Activated CD8-positive, alpha-beta memory T cell treated with anti-CD3 and anti-CD28 coated beads, Interleukin-2, amount 50 U/mL, for 1 hour (primary cell): ENCODE results near the gene KIT.
"Not testable (repeated sequence)": the region's sequence is repeated elsewhere in the genome, so short reads cannot be mapped to it uniquely, and the experiment has no call there.

Experiments
- DNase-seq: peaks from one replicate; pipeline ENCODE4 v3.0.0-alpha.2; 2020; ENCODE audit errors: extremely low read depth

Gene KIT

DNA sequence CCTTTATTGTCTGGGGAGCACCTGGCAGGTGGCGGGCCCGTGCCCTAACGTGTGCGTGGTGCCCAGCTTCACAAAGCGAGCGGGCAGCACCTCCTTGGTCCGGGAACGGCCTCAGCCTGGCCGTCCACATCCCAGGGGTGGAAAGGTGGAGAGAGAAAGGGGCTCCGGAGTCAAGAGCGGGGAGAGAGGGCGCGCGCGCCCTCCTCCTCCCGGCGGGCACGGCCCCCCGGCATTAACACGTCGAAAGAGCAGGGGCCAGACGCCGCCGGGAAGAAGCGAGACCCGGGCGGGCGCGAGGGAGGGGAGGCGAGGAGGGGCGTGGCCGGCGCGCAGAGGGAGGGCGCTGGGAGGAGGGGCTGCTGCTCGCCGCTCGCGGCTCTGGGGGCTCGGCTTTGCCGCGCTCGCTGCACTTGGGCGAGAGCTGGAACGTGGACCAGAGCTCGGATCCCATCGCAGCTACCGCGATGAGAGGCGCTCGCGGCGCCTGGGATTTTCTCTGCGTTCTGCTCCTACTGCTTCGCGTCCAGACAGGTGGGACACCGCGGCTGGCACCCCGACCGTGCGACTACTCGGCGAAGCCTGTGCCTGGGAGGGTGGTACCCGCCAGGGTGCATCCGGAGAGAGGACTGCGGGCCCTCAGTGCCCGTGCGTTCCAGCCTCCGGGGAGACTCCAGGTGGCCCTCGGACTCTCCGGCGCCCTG lies at the start of gene KIT:
Gene KIT (plus strand): TSS at position 407 of the 701 bp plus-strand sequence. CDS start 58 bp downstream, at position 465.
- no peak for DNase-seq

- DNase-seq, result no peak
Measured at GRCh38 chr4:54609310-54609709, 48.4 kb upstream of the KIT start.

DNA sequence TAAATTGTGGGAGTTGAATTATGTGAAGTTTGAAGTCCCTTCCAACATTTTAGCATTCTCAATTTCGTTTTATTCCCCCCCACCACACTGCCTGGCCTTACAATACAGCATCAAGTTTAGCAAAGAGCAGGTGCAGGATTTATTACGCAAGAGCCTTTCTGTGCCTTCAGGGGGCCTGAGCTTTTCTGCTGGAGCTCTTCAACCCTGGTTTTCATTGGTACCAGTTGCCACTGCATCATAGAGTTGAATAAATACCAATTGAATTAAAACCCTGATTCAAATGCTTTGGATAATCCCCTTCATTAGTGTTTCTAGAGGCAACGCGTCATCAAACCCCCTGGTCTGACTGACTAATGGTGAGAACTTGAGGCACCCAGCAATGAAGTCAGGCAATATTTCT lies 43.6 kb upstream of the KIT start:
- no peak for DNase-seq

- DNase-seq, result no peak
Measured at GRCh38 chr4:54620773-54621172, 37.0 kb upstream of the KIT start.

DNA sequence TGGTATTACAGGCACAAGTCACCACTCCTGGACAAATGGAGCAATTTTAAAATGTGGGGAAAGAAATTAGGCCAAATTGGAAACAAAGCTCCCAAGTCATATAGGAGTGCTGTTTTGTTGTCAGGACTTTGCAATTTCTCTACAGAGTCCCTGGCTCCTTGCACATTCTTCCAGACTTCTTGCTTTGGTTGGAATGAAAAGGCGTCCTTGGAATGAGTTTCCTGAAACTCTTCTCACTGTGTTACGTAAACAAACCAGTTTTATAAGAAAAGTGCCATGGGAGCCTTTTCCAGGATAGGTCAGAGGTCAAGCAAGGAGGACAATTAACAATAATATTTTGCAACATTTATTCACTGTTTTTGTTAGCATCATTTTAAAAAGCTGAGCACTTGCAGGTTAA lies 32.4 kb upstream of the KIT start:
- DNase-seq, result no peak

DNA sequence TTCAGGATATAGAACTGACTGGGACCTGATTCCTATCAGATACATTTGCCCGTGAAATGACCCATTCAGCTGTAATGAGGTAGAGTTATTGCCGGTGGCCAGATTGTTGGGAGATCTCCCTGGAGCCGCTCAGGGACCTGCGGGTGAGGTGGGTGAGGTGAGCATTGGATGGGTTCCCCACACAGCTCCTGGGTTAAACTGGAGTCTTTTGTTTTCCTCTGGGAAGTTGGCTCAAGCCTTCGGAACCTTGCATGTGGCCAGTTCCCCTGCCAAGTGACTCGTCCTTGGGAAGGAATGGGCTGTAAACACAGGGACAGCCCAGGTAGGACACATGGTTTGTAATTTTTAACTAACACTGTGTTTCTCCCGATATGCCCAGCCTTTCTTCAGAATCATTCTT lies 31.6 kb upstream of the KIT start:
- no peak for DNase-seq

GRCh38 chr4:54632537-54632936 lies 25.2 kb upstream of the KIT start:
- DNase-seq, result no peak

DNA sequence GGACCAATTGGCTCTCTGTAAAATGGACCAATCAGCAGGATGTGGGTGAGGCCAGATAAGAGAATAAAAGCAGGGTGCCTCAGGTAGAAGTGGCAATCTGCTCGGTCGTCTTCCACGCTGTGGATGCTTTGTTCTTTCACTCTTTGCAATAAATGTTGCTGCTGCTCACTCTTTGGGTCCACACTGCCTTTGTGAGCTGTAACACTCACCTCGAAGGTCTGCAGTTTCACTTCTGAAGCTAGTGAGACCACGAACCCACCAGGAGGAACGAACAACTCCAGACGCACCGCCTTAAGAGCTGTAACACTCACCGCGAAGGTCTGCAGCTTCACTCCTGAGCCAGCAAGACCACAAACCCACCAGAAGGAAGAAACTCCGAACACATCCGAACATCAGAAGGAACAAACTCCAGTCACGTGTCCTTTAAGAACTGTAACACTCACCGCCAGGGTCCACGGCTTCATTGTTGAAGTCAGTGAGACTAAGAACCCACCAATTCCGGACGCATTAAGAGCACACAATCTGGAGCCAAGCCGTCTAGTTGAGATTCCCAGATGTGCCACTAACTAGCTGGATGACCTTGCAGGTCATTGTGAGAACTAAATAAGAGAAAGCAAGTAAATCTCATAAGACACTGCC lies 24.5 kb upstream of the KIT start:
- not testable (repeated sequence) for DNase-seq

DNA sequence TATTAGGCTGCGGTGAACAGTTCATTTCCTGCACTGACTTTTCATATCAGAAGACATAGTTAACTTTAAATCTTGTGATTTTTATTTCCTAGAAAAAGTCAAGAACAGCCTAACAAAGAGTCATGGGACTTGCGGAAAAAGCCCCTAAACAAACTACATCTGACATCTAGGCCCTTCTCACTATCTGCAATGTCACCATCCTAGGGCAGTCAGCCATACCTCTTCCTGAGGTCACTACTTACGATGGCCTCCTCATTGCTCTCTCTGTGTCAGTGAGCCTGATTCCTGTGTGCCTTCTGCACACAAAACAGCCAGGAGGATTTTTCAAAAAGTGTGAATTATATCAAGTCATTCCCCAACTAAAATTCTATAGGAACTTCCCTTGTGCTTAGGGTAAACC lies 22.4 kb upstream of the KIT start:
- no peak for DNase-seq

DNA sequence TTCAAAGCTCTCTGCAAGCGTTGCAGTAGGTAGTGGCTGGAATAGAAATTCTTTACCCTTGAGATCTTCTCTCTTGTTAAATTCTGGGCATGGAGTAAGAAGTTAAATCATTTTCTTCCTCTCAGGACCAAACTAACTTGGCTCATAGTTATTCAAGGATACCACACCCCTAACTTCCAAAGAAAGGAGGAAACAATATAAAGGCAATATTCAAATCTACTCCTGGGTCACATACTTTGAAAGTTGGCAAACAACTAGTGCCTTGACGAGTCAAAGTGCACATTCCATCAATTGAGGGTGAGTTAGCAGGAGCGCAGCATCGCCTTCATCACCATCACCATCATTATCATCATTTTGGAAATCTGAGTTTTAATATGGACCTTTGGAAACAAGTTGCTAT lies 20.4 kb upstream of the KIT start:
- no peak for DNase-seq

DNA sequence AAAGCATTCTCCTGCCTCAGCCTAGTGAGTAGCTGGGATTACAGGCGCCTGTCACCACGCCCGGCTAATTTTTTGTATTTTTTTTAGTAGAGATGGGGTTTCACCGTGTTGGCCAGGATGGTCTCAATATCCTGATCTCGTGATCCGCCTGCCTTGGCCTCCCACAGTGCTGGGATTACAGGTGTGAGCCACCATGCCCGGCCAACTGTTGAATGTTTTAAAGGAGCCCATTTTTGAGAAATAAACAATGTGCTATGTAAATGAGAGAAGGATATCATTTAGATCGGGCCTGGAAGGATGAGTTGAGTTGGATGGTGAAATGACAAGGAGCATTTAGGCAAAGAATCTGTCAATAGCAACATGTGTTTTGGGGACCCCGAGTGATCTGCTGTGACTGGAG lies 16.7 kb upstream of the KIT start:
- not testable (repeated sequence) for DNase-seq

GRCh38 chr4:54643172-54643571 lies 14.6 kb upstream of the KIT start:
- DNase-seq, result no peak

GRCh38 chr4:54643958-54644751 lies 13.6 kb upstream of the KIT start:
- DNase-seq, result no peak

DNA sequence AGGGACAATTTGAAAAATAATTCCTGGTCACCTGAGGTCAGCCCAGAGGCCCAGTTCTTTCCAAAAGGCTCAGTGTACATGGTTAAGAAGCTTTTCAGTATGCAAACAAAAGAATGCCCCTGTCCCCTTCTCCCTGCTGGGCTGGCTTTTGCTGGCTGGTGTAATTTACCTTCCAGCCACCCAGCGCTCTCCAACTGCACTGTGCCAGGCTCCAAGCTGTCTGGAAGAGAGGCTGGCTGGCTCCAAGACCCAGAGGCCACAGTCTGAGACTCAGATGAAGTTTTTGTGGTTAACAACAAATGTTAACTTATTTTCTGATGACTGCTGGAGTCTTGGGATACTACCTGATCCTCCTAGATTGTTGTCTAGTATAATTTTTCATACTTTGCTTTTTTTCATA lies 11.9 kb upstream of the KIT start:
- DNase-seq, result no peak

DNA sequence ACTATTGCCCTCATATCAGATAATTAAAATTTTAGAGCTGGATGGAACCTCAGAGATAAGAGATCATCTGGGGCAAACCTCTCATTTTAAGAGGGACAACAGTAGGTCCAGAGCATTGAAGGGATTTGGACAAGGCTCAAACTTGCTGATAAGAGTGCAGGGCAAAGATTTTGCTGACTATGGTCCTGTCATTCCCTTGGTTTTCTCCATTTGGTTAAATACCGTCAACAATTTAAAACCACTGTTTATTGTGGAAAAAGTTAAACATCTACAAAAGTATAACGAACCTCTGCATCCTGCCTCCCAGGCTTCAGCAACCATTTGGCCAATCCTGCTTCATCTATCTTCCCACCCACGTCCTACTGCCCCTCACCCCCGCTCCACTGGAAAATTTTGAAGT lies 10.7 kb upstream of the KIT start:
- no peak for DNase-seq

DNA sequence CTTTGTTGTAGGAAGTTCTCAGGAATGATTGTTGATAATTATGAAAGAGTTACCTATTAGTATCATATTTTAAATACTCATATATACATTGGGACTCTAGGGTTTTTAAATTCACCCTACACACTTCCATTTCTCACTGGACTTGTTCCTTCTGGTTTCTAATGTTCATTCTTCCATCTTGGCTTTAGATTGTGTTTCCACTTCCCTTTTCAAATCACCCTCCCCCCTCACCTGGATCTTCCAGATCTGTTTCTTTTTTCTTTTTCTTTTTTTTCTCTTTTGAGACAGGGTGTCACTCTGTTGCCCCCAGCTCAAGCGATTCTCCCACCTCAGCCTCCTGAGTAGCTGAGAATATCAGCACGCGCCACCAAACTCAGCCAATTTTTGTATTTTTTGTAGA lies 6.7 kb upstream of the KIT start:
- DNase-seq, result no peak

GRCh38 chr4:54654753-54655152 lies 3.0 kb upstream of the KIT start:
- DNase-seq, result no peak

- no peak for DNase-seq
Measured at GRCh38 chr4:54657185-54657550, 589 bp upstream of the KIT start.

DNA sequence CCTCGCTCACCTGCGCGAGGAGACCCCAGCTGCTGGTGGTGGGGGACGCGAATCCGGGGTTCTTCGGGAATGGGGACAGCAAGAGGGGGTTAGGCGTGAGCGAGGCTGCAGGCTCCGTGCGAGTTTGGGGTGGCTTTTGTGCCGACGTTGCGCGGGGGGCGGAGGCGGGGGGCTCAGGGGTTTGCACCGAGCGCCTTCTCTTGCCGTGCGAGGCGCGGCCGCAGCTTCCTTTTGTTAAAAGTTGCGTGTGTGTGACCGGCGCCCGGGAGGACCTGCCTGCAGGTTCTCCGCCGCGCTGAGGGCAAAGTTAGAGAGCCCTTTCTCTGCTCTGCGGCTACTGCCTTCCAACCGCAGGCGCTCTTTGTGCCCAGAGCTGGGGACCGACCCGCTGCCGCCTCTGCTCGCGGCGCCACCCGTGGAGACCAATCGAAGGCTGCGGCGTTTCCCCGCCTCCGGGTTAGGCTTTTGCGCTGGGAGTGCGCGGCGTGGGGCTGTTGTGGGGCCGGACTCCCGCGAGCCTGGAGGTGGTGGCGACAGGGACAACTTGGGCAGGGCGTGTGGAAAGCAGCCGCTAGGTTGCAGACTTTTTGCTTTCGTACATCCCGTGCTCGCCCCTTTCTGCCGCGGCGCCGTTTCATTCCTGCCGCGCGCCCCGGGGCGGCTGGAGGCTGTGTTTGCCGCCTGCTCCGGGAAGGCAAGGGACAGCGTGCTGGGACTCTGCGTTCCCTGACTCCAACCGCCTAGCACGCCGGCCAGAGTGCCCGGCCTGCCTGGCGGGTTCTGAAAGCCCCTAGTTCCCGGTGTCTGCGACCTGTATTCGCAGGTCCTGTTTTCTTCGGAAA lies 716 bp downstream of the KIT start:
- no peak for DNase-seq

DNA sequence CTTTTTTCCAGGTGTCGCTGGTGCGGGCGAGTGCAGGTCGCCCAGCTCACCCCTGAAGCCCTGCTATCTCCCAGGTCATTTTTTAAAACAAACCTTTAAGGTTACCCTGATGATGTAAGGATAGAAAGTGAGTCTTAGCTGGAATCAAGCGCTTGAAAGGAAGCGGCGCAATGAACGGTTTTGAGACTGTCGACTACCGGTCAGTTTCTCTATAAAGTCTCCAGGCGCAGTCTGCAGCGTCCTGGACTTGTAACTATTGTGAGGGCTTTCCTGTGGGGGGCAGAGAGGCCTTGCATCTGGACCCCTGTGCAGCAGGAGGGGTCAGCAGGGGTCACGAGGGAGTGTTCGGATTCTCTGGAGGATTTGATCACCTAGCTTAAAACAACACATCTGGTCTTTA lies 1.6 kb downstream of the KIT start:
- no peak for DNase-seq

DNA sequence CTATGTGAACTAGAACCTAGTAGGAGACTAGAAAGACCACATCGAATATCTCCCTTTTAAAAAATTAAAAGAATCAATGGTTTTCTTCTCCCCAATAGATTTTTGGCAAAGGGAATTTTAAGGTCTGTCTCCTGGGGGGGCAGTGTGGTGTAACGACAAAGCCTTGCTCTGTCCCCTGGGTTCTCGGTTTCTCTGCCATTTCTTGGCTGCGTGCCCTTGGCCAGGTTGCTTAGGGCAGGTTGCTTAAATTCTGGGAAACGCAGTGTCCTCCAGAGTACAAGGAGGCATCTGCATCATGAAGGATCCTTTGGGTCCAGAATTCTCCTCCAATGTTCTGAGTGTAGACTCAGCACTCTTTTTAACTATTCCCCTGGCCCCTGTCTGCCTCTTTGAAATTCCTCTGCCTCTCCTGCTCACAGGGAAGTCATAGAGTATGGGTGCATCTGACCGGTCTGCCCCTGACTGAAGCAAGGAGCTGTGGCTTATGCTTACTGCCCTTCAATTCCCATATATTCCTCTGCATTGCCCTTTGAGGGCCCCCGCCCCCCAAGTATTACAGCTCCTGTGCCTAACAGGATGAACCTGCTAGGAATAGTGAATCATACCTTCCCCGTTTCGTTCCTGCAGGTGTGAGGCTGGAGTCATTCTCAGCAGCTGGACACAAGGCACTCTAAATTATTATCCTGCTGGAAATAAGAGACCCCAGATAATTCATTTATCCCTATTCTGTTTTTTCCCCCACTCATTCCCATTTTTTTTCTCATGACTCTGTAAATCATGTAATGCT lies 2.2 kb downstream of the KIT start:
- DNase-seq, result no peak
